Measurements from ENCODE around the gene C3orf38.
A peak's percentile ranks its signal among the peaks of the same experiment; 100 is the strongest.

The C3orf38 gene
- long read RNA-seq, transcript C3orf38-201 (3 exons, 2,633 nt), result major isoform, 128 of 159 reads
- long read RNA-seq, partial matches to known transcripts, result 1 of 159 reads
- long read RNA-seq, other reads (novel, unspliced or antisense), result 29 of 159 reads

DNA sequence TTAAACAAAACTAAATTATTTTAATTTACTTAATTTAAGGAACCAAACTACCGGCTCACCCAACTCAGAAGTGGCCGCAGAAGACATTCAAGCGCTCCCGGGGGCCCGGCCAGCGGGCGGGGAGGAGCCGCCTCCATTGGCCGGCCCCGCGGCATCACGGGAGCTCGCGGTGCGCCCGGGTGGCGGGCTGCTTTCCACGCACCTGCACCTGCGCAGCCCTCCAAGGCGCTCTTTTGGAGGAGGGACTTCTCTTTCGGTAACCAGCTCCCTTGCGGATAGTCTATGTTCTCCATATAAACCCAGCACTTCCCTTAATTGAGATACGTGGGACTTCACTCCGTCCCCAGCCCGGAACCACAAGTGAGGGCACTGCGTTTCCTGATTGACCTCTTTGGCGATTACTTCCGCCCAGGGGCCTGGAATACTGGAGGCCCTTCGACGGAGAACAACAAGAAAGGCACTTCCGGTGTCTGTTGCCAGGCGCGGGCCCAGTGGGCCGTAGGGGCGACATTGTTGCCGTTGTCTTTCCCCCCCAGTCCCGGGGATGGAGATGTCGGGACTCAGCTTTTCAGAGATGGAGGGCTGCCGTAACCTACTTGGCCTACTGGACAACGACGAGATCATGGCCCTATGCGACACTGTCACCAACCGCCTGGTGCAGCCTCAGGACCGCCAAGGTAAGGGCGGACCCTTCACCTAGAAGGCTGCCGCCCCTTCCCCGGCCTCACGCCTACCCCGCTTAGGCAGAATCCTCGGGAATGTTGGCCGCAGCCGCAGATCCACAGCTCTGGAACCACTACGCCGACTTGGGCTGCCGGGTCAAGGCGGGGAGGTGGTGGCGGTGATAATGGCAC, at the start of gene C3orf38:
Gene C3orf38 (plus strand): TSS at position 451 of the 854 bp plus-strand sequence. CDS start 94 bp downstream, at position 545.
- peak; percentile 97 for TF ChIP-seq GABPA (IDR thresholded peaks at IDR 0.05; ENCODE audit: low read depth)
- no peak; the same call in none of the 2 replicates for TF ChIP-seq POLR2AphosphoS5 (IDR thresholded peaks at IDR 0.05; ENCODE audit: low read depth)
- peak; percentile 49 for TF ChIP-seq REST (IDR thresholded peaks at IDR 0.05; ENCODE audit: insufficient replicate concordance, low read depth)
- TF ChIP-seq, protein P1, sequence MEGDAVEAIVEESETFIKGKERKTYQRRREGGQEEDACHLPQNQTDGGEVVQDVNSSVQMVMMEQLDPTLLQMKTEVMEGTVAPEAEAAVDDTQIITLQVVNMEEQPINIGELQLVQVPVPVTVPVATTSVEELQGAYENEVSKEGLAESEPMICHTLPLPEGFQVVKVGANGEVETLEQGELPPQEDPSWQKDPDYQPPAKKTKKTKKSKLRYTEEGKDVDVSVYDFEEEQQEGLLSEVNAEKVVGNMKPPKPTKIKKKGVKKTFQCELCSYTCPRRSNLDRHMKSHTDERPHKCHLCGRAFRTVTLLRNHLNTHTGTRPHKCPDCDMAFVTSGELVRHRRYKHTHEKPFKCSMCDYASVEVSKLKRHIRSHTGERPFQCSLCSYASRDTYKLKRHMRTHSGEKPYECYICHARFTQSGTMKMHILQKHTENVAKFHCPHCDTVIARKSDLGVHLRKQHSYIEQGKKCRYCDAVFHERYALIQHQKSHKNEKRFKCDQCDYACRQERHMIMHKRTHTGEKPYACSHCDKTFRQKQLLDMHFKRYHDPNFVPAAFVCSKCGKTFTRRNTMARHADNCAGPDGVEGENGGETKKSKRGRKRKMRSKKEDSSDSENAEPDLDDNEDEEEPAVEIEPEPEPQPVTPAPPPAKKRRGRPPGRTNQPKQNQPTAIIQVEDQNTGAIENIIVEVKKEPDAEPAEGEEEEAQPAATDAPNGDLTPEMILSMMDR (IDR thresholded peaks at IDR 0.05; ENCODE audit: insufficient read depth, low read length), result no peak
- peak; percentile 89 for TF ChIP-seq SPI1 (IDR thresholded peaks at IDR 0.05; ENCODE audit: borderline replicate concordance, low read depth)
- peak within 1 kb of the TSS; percentile 93 for H3K27ac ChIP-seq (replicated peaks)
- H3K27me3 ChIP-seq (ENCODE audit: insufficient read depth, poor library complexity, severe bottlenecking), result no peaks in the 10 kb centered on the region

DNA sequence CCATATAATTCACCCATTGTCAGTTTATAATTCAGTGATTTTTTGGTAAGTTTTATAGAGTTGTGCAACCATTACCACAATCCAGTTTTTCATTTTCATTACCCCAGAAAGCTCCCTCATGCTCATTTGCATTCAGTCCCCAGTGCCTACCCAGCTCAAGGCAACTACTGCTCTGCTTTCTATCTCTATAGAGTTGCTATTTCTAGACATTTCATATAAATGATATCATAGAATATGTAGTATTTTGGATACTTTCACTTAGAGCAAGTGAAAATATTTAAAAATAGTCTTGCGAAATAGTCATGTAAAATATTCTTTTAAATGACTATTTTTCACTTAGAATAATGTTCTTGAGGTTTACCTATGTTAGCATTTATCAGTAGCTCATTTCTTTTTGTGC, 48.6 kb upstream of the C3orf38 start:
- Histone ChIP-seq H3K4me3 (replicated peaks; ENCODE audit: insufficient read depth, low read length) (no peak overlapping the region), H3K27ac (replicated peaks) (no peak overlapping the region), H3K27me3 (ENCODE audit: insufficient read depth, poor library complexity, severe bottlenecking) (no peaks in the 10 kb centered on the region)
- DNase-seq (ENCODE audit: low read depth in 1 of 2, low spot score in 1 of 2), result no peak
- no peak for TF ChIP-seq GABPA (IDR thresholded peaks at IDR 0.05; ENCODE audit: low read depth)
- TF ChIP-seq, protein P1 (IDR thresholded peaks at IDR 0.05; ENCODE audit: insufficient read depth, low read length), result no peak
- TF ChIP-seq SPI1 (IDR thresholded peaks at IDR 0.05; ENCODE audit: borderline replicate concordance, low read depth), result no peak

More for the DNA sequence above, at the start of gene C3orf38:
- peak within 1 kb of the TSS; percentile 77 for H3K4me3 ChIP-seq (replicated peaks; ENCODE audit: insufficient read depth, low read length)
- peak; percentile 57 to 92 for DNase-seq (ENCODE audit: low read depth in 1 of 2, low spot score in 1 of 2)

DNA sequence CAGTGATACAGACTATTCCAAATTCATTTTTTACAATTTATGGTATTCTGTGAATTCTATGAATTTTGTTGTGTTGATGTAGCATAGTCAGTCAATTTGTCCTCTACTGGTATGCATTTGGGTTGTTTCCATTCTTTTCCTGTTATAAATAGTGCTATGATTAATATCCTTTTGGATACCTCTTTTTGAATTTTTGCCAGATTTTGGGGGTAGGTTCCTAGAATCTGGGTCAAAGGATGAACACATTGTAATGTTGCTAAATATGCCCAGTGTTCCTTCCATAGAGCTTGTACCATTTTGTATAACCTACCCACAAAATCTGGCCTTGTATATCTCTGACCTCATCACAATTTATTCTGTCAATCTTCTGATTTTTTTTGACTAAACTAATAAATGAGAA, 44.4 kb upstream of the C3orf38 start:
- no peak overlapping the region for H3K4me3 ChIP-seq (replicated peaks; ENCODE audit: insufficient read depth, low read length)
- DNase-seq (ENCODE audit: low read depth in 1 of 2, low spot score in 1 of 2), result no peak
- no peak overlapping the region for H3K27ac ChIP-seq (replicated peaks)
- no peak for TF ChIP-seq REST (IDR thresholded peaks at IDR 0.05; ENCODE audit: insufficient replicate concordance, low read depth)
- TF ChIP-seq GABPA (IDR thresholded peaks at IDR 0.05; ENCODE audit: low read depth), result no peak
- TF ChIP-seq SPI1 (IDR thresholded peaks at IDR 0.05; ENCODE audit: borderline replicate concordance, low read depth), result no peak
- TF ChIP-seq, protein P1 (IDR thresholded peaks at IDR 0.05; ENCODE audit: insufficient read depth, low read length), result no peak
- no peaks in the 10 kb centered on the region for H3K27me3 ChIP-seq (ENCODE audit: insufficient read depth, poor library complexity, severe bottlenecking)

Measured in HL-60 (cell line).